GM15510 (cell line): ENCODE data around the gene MED14.

Experiments
- POLR2A ChIP-seq: IDR thresholded peaks from 3 replicates; pipeline ENCODE4 v1.6.1; 2011; ENCODE audit warnings: borderline replicate concordance; ENCODE audit not compliant: insufficient read length; ENCODE audit errors: extremely low read depth

The MED14 gene

DNA sequence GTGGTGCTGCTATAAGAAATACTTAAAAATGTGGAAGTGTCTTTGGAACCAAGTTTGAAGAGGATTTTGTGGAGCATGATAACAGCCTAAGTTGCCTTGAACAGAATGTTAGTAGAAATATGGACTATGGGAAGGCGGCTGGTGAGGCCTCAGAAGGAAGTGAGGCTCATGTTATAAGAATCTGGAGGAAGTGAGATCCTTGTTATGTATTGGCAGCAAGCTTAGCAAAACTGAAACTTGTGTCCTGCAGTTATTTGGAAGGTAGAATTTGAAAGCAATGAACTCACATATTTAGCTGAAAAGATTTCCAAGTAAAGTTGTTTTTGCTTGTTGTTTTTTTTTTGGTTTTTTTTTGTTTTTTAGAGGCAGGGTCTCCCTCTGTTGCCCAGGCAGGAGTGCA, 13.6 kb upstream of the MED14 start:
- no peak for TF ChIP-seq POLR2A

DNA sequence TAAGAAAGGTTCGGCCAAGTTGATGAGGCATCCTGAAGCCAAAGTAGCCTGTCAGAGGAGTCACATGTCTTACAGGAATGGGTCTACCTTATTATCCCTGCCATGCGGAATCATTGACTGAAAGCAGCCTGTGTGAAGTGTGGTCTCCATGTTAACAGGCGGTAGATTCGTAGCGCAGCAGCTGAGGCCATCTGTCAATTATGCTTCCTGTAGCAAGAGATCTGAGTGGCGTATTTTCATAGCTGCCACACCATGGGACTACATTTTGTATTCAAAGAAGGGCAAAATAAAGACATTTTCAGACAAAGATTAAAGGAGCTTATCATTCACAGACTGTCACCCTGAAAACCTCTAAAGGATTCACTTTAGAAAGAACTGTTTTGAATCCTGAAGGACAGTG, 11.2 kb upstream of the MED14 start:
- TF ChIP-seq POLR2A = no peak

DNA sequence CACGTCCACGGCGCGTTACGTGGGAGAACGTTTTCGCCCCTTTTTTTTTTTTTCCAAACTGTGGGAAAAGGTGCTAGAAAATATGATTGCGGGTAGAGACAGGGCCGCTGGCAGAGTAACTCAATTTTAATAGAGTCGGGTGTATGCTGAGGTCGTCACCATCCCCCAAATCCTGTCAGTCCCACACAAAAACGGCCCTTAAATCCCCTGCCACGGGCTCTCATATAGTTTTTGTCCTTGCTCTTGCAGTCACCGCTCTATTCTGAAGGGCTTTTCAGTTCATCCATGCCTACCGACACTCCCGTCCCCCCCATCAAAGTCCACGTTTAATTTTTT, 796 bp upstream of the MED14 start:
- TF ChIP-seq POLR2A = no peak

DNA sequence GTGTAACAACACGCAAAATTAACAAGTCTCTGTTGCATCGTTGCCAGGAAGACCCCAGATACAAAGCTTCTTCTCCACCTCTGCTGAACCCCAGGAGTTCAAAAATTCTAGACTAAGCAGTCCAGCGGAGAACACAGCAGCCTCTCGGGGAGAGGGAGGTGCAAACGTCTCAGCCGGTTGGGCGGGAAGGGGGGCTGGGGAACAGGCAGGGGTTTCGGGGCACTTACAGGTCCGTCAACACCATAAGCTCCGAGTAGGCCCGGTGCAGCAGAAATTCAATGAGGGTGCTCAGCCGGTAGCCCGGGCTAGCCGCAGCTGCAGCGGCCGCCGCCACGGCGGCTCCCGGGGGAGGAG, 394 bp downstream of the MED14 start:
- TF ChIP-seq POLR2A = no peak

DNA sequence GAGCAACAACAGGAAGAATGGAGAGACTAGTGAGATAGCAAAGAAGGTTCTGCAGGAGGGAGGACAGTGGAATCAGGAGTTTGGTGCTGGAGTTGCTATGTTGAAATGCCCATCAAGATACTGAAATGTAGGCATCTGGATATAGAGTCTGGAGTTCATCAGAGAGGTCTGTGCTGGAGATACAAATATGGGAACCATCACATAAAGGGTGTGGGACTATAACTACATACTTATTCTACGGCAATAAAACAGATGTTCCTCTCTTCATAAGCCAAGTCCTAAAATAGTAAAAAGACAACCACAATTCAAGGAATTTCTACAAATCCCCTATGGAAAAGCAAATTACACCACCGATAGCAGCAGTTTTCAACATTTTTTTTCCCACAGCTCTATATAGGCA, 1.6 kb downstream of the MED14 start:
- TF ChIP-seq POLR2A = no peak

DNA sequence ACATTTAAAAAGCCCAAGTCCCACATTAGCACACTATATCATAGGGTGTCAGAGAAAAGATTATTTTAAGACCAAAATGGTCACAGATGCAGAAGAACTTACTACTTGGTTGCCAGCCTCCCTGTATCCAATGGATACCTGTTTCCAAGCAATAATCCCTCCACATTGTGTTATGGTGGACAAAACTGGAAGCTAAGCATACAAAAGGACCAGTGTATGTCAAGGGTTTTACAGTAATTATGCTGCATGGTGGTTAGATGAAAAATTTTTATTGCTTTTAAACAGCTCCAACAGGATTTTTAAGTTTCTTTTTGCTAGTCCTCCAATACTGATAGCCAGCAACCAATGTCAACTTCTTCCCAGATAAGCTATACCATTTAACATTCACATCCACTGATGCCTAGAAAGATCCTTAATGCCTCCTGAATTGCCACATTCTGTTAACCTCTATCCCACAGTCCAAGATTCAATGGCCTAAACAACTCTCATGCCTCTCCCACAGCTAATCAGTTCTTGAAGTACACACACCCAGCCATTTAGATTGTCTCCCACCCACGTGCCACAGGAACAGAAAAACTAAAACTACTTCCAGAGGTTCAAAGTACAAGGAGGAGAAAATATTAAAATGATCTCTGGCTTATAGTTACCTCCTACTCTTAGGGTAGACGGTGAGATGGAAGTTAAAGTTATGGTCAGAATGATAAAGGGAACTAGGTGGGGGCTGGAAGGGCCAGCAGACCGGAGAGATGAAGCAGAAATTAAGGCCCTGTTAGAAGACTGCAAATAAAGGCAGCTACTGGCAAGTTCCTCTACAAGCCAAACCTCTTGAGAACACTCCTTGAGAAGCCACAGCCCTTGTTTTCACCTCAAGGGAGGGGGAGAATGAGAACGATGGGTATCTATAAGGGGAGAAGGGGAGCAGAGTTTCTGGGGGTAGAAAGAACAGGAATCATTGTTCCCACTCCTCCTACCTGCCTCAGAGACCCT, 5.5 kb downstream of the MED14 start:
- TF ChIP-seq POLR2A = no peak

DNA sequence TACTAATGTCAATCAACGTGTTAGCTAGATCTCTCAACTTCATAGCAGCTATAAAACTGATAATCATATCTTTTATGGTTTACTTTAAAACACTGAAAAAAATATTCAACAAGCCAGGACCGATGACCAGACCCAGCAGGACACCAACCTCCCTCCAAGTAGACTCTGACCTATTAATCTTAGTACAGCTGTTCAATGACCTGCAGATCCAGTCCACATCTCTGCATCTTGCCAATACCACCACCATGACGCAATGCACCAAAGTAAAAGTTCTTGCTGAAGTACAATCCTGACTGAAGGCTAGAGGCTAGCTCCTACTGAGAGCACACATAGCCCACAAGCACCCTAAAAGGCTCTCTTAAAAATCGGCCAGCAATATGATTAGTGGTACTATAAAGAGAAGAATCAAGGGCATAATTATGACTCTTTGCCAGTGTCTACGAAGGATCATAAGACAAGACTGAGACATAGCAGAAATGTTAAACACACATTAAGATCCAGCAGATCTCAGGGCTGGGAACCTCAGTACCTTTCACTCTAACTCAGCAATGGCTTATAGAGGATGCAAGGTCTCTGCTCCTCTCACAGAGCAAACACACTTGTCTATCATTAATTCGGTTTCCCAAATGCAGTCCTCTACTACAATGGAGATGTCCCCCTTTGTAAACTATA, 7.6 kb downstream of the MED14 start:
- no peak for TF ChIP-seq POLR2A

DNA sequence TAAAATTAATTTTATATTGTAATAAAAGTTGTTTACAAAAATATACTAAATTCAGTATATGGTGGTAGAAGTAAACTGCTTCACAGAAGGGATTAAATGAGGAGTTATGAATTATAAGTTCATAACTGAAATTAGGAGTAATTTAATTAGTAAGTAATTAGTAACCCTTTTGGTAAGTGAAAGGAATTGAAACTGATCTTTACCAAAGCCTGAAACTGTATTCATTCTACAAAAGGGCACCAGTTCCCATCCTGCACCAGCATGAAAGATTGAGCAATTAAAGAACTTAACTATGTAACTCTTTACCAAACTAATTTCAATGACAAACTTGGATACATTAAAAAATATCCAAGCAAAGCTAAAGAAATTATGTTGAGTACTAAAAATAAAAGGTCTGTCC, 8.2 kb downstream of the MED14 start:
- TF ChIP-seq POLR2A = no peak

DNA sequence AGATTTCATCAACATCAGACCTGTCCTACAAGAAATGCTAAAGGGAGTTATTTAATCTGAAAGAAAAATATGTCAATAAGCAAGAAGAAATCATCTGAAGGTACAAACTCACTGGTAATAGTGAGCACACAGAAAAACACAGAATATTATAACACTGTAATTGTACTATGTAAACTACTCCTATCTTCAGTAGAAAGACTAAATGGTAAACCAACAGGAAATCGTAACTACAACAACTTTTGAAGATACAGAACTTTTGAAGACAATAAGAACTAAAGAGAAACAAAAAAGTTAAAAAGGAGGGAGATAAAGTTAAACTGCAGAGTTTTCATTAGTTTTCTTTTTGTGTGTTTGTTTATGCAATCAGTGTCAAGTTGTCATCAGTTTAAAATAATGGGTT, 12.4 kb downstream of the MED14 start:
- TF ChIP-seq POLR2A = no peak

DNA sequence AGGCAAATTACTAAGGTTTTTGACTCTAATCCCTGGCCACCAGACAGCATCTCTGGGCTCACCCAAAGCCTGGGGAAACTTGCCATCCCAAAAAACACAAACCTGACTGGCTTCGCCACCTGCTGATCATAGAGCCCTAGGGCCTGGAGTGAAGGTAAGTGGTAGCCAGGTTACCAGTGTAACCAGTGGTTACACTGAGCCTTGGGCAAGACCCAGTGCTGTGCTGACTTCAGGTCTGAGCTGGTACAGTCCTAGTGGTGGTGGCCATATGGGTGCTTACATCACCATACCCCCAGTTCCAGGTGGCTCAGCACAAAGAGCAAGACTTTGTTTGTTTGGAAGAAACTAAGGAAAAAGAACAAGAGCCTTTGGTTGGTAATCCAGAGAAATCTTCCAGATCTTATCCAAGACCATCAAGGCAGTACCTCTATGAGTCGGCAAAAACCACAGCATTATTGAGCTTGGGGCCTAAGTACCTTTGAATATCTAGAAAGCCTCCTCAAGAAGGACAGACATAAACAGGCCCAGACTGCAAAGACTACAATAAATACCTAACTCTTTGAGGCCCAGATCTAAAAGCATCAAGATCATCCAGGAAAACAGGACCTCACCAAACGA, 13.7 kb downstream of the MED14 start:
- TF ChIP-seq POLR2A = no peak

DNA sequence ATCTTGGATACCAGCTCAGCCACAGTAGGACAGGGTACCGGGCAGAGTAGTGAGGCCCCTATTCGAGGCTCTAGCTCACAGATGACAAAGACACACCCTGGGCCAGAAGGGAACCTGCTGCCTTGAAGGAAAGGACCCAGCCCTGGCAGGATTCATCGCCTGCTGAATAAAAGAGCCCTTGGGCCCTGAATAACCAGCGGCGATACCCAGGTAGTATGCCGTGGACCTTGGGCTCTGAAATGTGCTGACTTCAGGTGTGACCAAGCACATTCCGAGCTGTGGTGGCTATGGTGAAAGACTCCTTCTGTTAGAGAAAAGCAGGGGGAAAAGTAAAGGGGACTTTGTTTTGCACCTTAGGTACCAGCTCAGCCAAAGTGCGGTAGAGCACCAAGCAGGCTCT, 14.6 kb downstream of the MED14 start:
- no peak for TF ChIP-seq POLR2A

DNA sequence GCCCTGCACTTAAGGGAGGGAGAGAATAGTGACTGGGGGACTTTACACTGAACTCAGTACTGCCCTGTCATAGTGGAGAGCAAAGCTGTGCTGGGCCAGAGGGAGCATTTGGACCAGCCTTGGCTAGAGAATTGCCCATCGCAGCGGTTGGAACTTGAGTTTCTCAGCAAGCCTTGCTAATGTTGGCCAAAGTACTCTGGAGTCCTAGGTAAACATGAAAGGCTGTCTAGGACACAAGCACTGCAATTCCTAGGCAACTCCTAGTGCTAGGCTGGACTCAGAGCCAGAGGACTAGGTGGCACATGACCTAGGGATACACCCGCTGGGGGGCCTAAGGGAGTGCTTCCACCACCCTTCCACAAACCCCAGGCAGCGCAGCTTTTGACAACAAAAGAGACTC, 15.0 kb downstream of the MED14 start:
- TF ChIP-seq POLR2A = no peak

DNA sequence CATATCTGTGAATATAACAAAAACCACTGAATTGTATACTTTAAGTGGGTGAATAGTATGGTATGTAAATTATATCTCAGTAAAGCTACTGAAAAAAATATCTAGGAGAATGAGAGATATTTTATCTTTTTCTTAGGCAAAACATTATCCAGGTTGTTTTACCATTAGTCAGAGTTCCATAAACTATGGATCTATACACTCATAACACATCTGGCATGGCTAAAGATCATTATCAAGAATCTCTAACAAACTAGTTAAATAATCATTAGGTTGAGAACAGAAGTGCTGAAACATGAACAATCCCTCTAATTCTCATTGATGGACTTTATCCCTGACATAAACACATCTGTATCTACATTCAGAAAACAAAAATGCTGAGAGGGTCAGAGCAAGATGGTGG, 15.6 kb downstream of the MED14 start:
- TF ChIP-seq POLR2A = no peak

DNA sequence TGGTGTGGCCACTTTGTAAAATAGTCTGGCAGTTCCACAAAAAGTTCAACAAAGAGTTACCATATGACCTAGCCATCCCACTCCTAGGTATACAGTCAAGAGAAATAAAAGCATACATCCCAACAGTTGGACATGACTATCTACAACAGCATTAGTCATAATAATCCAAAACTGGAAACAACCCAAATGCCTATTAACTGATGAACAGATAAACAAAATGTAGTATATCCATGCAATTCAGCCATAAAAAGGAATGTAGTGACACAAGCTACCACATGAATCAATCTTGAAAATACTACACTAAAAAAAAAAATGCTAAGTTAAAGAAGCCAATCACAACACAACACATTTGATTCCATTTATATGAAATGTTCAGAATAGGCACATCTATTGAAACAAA, 16.1 kb downstream of the MED14 start:
- TF ChIP-seq POLR2A = no peak

DNA sequence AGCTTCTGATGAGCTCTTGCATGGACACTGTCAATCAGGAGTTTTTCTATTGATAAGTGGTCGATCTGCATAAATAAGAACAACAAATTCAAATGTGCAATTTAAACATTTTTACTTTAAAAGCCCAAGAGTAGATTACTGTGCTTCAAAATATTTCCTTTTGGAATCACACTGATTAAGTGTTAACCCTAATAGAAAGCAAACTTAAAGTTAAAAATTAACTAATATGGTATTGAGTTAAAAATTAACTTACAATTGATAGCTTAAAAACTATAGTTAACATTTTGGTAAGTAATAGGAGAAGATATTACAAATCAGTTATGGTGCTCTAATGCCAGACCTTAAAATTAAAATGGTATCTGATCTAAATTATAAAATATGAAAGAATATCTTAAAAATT, 25.9 kb downstream of the MED14 start:
- TF ChIP-seq POLR2A = no peak
